ENCODE data around the gene DENND1A.

GRCh38 chr9:123392802-123393201 lies 537.1 kb downstream of the DENND1A start:
- TF ChIP-seq POLR2A (IDR thresholded peaks at IDR 0.05) = no peak
- TF ChIP-seq CTCF (IDR thresholded peaks at IDR 0.05) = no peak
